A673 (cell line): ENCODE data around the gene SYNDIG1L.

Source experiments
- EZH2 ChIP-seq: fragments of 200-600 bp; sonication (generic); IDR thresholded peaks from 2 replicates; pipeline ENCODE4 v1.6.1; 2017; ENCODE audit warnings: borderline replicate concordance, low read depth, mild to moderate bottlenecking, mixed read lengths, antibody characterized with exemption, low read length; ENCODE audit not compliant: poor library complexity, severe bottlenecking
- TF ChIP-seq, protein P1 (sequence below): fragments of 300-800, 200-600 bp; sonication (generic); conservative IDR thresholded peaks from 2 replicates; pipeline ENCODE4 v1.5.1; 2017; ENCODE audit warnings: low read depth, mild to moderate bottlenecking, antibody characterized with exemption, low read length, moderate library complexity, mixed read lengths

DNA sequence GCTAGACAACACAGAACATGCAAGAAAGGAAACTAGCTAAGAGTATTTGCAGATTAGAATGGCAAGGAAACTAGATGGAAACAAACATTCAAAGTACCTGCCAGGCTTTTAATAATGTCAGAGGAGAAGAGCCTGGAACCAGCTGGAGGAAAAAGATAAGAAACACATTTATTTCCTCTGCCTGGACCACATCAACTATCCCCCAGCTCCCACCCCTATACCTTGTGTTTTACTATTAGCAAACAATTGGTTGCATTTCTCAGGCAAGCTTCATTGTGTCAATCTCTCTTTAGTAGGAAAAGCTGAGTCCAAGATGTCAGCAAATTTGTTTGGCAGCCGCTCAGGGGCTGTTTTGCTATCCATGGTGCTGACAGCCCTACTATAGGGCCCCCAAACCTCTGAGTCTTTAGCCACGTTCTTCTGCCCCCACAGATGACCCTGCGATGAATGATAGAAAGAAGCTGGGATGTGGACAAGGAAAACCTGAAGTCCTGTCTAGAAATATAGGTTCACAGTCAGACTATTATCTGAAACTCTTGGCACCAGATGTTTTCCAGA, 11.6 kb upstream of the SYNDIG1L start:
- TF ChIP-seq, protein P1, sequence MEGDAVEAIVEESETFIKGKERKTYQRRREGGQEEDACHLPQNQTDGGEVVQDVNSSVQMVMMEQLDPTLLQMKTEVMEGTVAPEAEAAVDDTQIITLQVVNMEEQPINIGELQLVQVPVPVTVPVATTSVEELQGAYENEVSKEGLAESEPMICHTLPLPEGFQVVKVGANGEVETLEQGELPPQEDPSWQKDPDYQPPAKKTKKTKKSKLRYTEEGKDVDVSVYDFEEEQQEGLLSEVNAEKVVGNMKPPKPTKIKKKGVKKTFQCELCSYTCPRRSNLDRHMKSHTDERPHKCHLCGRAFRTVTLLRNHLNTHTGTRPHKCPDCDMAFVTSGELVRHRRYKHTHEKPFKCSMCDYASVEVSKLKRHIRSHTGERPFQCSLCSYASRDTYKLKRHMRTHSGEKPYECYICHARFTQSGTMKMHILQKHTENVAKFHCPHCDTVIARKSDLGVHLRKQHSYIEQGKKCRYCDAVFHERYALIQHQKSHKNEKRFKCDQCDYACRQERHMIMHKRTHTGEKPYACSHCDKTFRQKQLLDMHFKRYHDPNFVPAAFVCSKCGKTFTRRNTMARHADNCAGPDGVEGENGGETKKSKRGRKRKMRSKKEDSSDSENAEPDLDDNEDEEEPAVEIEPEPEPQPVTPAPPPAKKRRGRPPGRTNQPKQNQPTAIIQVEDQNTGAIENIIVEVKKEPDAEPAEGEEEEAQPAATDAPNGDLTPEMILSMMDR, result no peak
- TF ChIP-seq EZH2, result no peak
